PC-3 (cell line): ENCODE results near the gene SLIT1. TPM values are rescaled to one million over a fixed set of nuclear protein-coding genes. Genes with fewer than 3 reads are reported as not detected.

ENCODE experiments used
- ATAC-seq: fragments of 200-7000 bp; cut with Tn5 transposase; 2 replicates; pipeline ENCODE4 v1.9.1; 2020; ENCODE audit warnings: mild to moderate bottlenecking, moderate library complexity
- BruUV-seq: library from RNA; stranded (reverse); fragments of 400-500 nt; replicated peaks from 2 replicates; lab custom pipeline; 2021; lab: Mats Ljungman, UMichigan
- CTCF ChIA-PET: fragments of 300-600 bp; sonication (Branson Sonifier 250); formaldehyde crosslinking; loops from one replicate; lab custom pipeline; 2022; ENCODE audit warnings: antibody characterized with exemption; lab: Charles Lee
- POLR2A ChIA-PET: fragments of 300-600 bp; sonication (Branson Sonifier 250); formaldehyde crosslinking; loops from one replicate; lab custom pipeline; 2022; ENCODE audit warnings: antibody characterized with exemption; ENCODE audit not compliant: unreplicated experiment; lab: Charles Lee
- DNase-seq: peaks from one replicate; pipeline ENCODE4 v3.0.0-alpha.2; 2015
- H2AFZ ChIP-seq: fragments of 300-600 bp; sonication (generic); 2 replicates; pipeline ENCODE4 v1.6.0; 2016; ENCODE audit warnings: antibody characterized with exemption, low read length
- H3F3A ChIP-seq: fragments of 300-600 bp; sonication (generic); one replicate; pipeline ENCODE4 v1.6.0; 2017; ENCODE audit warnings: antibody characterized with exemption, low read length, control low read depth, mild to moderate bottlenecking; ENCODE audit not compliant: unreplicated experiment
- H3K27ac ChIP-seq: fragments of 300-600 bp; sonication (generic); 2 replicates; pipeline ENCODE4 v1.5.1; 2016; ENCODE audit warnings: mild to moderate bottlenecking, low read length
- H3K27me3 ChIP-seq: fragments of 300-600 bp; sonication (generic); 2 replicates; pipeline ENCODE4 v1.6.1; 2016; ENCODE audit warnings: low read length, mixed read lengths
- H3K36me3 ChIP-seq: fragments of 300-600 bp; sonication (generic); 2 replicates; pipeline ENCODE4 v1.6.1; 2016; ENCODE audit warnings: low read depth, mixed run types, low read length, mixed read lengths
- H3K4me1 ChIP-seq: fragments of 300-600 bp; sonication (generic); 2 replicates; pipeline ENCODE4 v1.5.1; 2016; ENCODE audit warnings: low read length; ENCODE audit not compliant: insufficient read depth
- H3K4me2 ChIP-seq: fragments of 300-600 bp; sonication (generic); 2 replicates; pipeline ENCODE4 v1.6.0; 2016; ENCODE audit warnings: low read length
- H3K4me3 ChIP-seq: fragments of 300-600 bp; sonication (generic); 2 replicates; pipeline ENCODE4 v1.5.1; 2016; ENCODE audit warnings: mild to moderate bottlenecking, low read length, mixed read lengths
- H3K79me2 ChIP-seq: fragments of 300-600 bp; sonication (generic); 2 replicates; pipeline ENCODE4 v1.6.1; 2017; ENCODE audit warnings: low read length, mixed read lengths
- H3K9ac ChIP-seq: fragments of 300-600 bp; sonication (generic); 2 replicates; pipeline ENCODE4 v1.6.0; 2016; ENCODE audit warnings: mild to moderate bottlenecking, low read length
- H3K9me2 ChIP-seq: fragments of 300-600 bp; sonication (generic); replicated peaks from 2 replicates; pipeline ENCODE4 v1.6.1; 2016; ENCODE audit warnings: mixed run types, low read length, mixed read lengths
- H3K9me3 ChIP-seq: fragments of 300-600 bp; sonication (generic); 2 replicates; pipeline ENCODE4 v1.6.1; 2016; ENCODE audit warnings: low read length, mixed read lengths
- H4K20me1 ChIP-seq: fragments of 300-600 bp; sonication (generic); 2 replicates; pipeline ENCODE4 v1.6.1; 2016; ENCODE audit warnings: low read length, mixed read lengths
- CTCF ChIP-seq: fragments of 300-600 bp; sonication (generic); conservative IDR thresholded peaks from 2 replicates; pipeline ENCODE4 v1.5.1; 2017; ENCODE audit warnings: antibody characterized with exemption, low read depth, mild to moderate bottlenecking, low read length
- EZH2 ChIP-seq: fragments of 300-600 bp; sonication (generic); IDR thresholded peaks from one replicate; pipeline ENCODE4 v1.6.1; 2017; ENCODE audit warnings: antibody characterized with exemption, mild to moderate bottlenecking, low read length; ENCODE audit not compliant: unreplicated experiment
- EZH2phosphoT487 ChIP-seq: fragments of 300-600 bp; sonication (generic); IDR thresholded peaks from 2 replicates; pipeline ENCODE4 v1.6.1; 2018; ENCODE audit warnings: mild to moderate bottlenecking, antibody characterized with exemption, low read length, borderline replicate concordance
- intact Hi-C: fragments of 100-400 bp; cut with micrococcal nuclease; formaldehyde crosslinking; loops from 2 replicates; pipeline ENCODE4 v1.9.0; 2023
- total RNA-seq: library from RNA; depleted of rRNA; stranded (reverse); fragments of >200 nt; gene quantifications from 2 replicates; pipeline ENCODE4 v1.2.3, GENCODE V29; 2014

Gene SLIT1
- total RNA-seq, 1 experiment from 2014 or later = not detected

GRCh38 chr10:96971324-96971723, 214.4 kb downstream of the SLIT1 start:
- Histone ChIP-seq H3K9me3 (no peaks in the 10 kb centered on the region), H3K4me2 (no peak overlapping the region), H3K36me3 (no peaks in the 10 kb centered on the region), H2AFZ (no peak overlapping the region), H3K27me3 (no peaks in the 10 kb centered on the region), H3K27ac (no peak overlapping the region), H3K9ac (no peak overlapping the region), H3K4me3 (no peak overlapping the region), H3F3A (no peaks in the 10 kb centered on the region), H3K4me1 (peaks cover 5% of the 10 kb centered on the region; the same call in 1 of the 2 replicates), H3K9me2 (no peaks in the 10 kb centered on the region), H3K79me2 (no peaks in the 10 kb centered on the region), H4K20me1 (no peaks in the 10 kb centered on the region)
- ATAC-seq = no peak
- no peak for DNase-seq
- CTCF ChIA-PET = no interaction called here
- intact Hi-C loops = no loop called here
- BruUV-seq = no TSS peak
- no peak for TF ChIP-seq CTCF
- TF ChIP-seq EZH2 = no peak
- no peak for TF ChIP-seq EZH2phosphoT487
- POLR2A ChIA-PET = no interaction called here

GRCh38 chr10:96968682-96969423, 216.9 kb downstream of the SLIT1 start:
- ChIA-PET POLR2A (no interaction called here), CTCF (no interaction called here)
- TF ChIP-seq EZH2 = no peak
- TF ChIP-seq CTCF = no peak
- no peak for TF ChIP-seq EZH2phosphoT487
- Histone ChIP-seq H3K4me3 (no peak overlapping the region), H3K4me2 (no peak overlapping the region), H3F3A (no peaks in the 10 kb centered on the region), H4K20me1 (no peaks in the 10 kb centered on the region), H3K36me3 (no peaks in the 10 kb centered on the region), H3K9me3 (no peaks in the 10 kb centered on the region), H3K9ac (no peak overlapping the region), H3K27ac (no peak overlapping the region), H3K79me2 (no peaks in the 10 kb centered on the region), H2AFZ (no peak overlapping the region), H3K9me2 (no peaks in the 10 kb centered on the region), H3K27me3 (no peaks in the 10 kb centered on the region), H3K4me1 (peaks cover 5% of the 10 kb centered on the region; the same call in 1 of the 2 replicates)
- ATAC-seq (no peak), DNase-seq (no peak)
- no TSS peak for BruUV-seq
- intact Hi-C loops = no loop called here

GRCh38 chr10:96967847-96968246, 217.9 kb downstream of the SLIT1 start:
- Histone ChIP-seq H3F3A (no peaks in the 10 kb centered on the region), H3K4me1 (peaks cover 5% of the 10 kb centered on the region; the same call in 1 of the 2 replicates), H3K4me2 (no peak overlapping the region), H3K9me3 (no peaks in the 10 kb centered on the region), H2AFZ (no peak overlapping the region), H3K9ac (no peak overlapping the region), H3K27me3 (no peaks in the 10 kb centered on the region), H3K79me2 (no peaks in the 10 kb centered on the region), H3K9me2 (no peaks in the 10 kb centered on the region), H3K27ac (no peak overlapping the region), H3K4me3 (no peak overlapping the region), H3K36me3 (no peaks in the 10 kb centered on the region), H4K20me1 (no peaks in the 10 kb centered on the region)
- ATAC-seq (peak; percentile 62), DNase-seq (peak; percentile 12)
- intact Hi-C loops = no loop called here
- CTCF ChIA-PET = no interaction called here
- POLR2A ChIA-PET = no interaction called here
- no TSS peak for BruUV-seq
- TF ChIP-seq EZH2phosphoT487 (no peak), EZH2 (no peak), CTCF (no peak)
